Left ventricle myocardium inferior (tissue), 1 donor: ENCODE data around the gene INTS2. TPM values are rescaled to one million over a fixed set of nuclear protein-coding genes. Genes with fewer than 3 reads are reported as not detected.
"Not testable (repeated sequence)": the region's sequence is repeated elsewhere in the genome, so short reads cannot be mapped to it uniquely, and the experiment has no call there.

ENCODE experiments used
- DNase-seq: peaks from one replicate; pipeline ENCODE4 v3.0.0-alpha.2; 2020
- H3K27ac ChIP-seq: fragments of 200-600 bp; replicated peaks from 2 replicates; pipeline ENCODE4 v1.8.0; 2021
- H3K27me3 ChIP-seq: fragments of 200-600 bp; 2 replicates; pipeline ENCODE4 v1.8.0; 2021; ENCODE audit warnings: low read depth
- H3K36me3 ChIP-seq: fragments of 200-600 bp; 2 replicates; pipeline ENCODE4 v1.8.0; 2021
- H3K4me1 ChIP-seq: fragments of 200-600 bp; 2 replicates; pipeline ENCODE4 v1.8.0; 2021
- H3K4me3 ChIP-seq: fragments of 200-600 bp; 2 replicates; pipeline ENCODE4 v1.8.0; 2021; ENCODE audit warnings: mild to moderate bottlenecking, moderate library complexity
- H3K9me3 ChIP-seq: fragments of 200-600 bp; replicated peaks from 2 replicates; pipeline ENCODE4 v1.8.0; 2021
- intact Hi-C: fragments of 100-400 bp; cut with micrococcal nuclease; formaldehyde crosslinking; loops from one replicate; pipeline ENCODE4 v1.11.0; 2022
- total RNA-seq: library from RNA; stranded (reverse); fragmentation: NEBNext Ultra II Directional; extraction: Animal tissue kit (Norgen Biotek cat#: 25700); gene quantifications from one replicate; pipeline ENCODE4 v1.2.1, GENCODE V29; 2021
- TF ChIP-seq, protein P1 (sequence below): fragments of 200-600 bp; IDR thresholded peaks from 2 replicates; pipeline ENCODE4 v1.8.0; 2021; ENCODE audit warnings: antibody characterized with exemption, mild to moderate bottlenecking, borderline replicate concordance
- donor health status: DM: no; HTN: yes; CAD: no; lungs with severe emphysema.

INTS2 gene
- total RNA-seq, 1 donor from 2014 or later = 10.9 TPM

- H3K4me3 ChIP-seq = no peak overlapping the region
- H3K36me3 ChIP-seq = peaks cover 36% of the 10 kb centered on the region
- intact Hi-C loops = no loop called here
- no peaks in the 10 kb centered on the region for H3K4me1 ChIP-seq
- H3K27me3 ChIP-seq = no peaks in the 10 kb centered on the region
- no peak for DNase-seq
- H3K9me3 ChIP-seq = no peaks in the 10 kb centered on the region
- no peak overlapping the region for H3K27ac ChIP-seq
- TF ChIP-seq, protein P1, sequence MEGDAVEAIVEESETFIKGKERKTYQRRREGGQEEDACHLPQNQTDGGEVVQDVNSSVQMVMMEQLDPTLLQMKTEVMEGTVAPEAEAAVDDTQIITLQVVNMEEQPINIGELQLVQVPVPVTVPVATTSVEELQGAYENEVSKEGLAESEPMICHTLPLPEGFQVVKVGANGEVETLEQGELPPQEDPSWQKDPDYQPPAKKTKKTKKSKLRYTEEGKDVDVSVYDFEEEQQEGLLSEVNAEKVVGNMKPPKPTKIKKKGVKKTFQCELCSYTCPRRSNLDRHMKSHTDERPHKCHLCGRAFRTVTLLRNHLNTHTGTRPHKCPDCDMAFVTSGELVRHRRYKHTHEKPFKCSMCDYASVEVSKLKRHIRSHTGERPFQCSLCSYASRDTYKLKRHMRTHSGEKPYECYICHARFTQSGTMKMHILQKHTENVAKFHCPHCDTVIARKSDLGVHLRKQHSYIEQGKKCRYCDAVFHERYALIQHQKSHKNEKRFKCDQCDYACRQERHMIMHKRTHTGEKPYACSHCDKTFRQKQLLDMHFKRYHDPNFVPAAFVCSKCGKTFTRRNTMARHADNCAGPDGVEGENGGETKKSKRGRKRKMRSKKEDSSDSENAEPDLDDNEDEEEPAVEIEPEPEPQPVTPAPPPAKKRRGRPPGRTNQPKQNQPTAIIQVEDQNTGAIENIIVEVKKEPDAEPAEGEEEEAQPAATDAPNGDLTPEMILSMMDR = no peak
Measured at GRCh38 chr17:61943117-61943516, 15.3 kb upstream of the INTS2 start.

DNA sequence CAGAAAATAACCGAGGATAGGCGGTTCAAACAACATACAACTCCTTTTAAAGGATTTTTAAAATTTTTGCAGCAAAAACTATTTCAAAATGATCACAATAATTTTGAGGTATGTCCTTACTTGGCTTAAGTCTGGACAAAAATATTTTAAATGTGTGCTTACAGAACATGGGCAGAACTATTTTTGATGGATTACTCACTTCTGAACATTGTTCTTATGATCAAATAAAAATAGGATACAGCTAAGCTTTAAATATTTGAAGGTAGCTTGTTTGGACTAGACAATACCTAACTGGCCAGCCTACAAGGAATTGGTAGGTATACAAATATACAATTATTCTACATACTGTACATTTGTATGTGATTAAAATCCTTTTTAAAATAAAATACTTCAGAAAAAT, 14.3 kb upstream of the INTS2 start:
- Histone ChIP-seq H3K9me3 (no peaks in the 10 kb centered on the region), H3K4me1 (no peaks in the 10 kb centered on the region), H3K36me3 (peaks cover 25% of the 10 kb centered on the region), H3K27ac (no peak overlapping the region), H3K27me3 (no peaks in the 10 kb centered on the region), H3K4me3 (no peak overlapping the region)
- TF ChIP-seq, protein P1 = no peak
- no peak for DNase-seq
- intact Hi-C loops = no loop called here

DNA sequence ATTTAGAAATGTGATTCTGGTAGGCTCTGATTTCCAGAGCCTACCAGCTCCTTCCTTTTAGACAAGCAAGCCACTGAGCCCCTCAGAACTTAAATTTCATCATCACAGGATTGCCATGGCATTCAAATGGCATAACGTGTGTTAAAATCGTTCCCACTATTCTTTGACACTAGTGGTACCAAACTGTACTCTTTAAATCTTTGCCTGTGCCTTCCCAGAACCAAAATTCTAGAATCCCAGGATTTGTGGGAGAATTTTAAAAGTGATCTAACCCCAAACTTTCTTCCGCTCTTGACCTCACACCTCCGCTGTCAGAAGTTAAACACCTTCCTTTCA, 287 bp upstream of the INTS2 start:
- Histone ChIP-seq H3K4me3 (peak overlapping the region; percentile 92), H3K36me3 (peaks cover 22% of the 10 kb centered on the region), H3K4me1 (peaks cover 21% of the 10 kb centered on the region), H3K27ac (peak overlapping the region; percentile 88), H3K9me3 (no peaks in the 10 kb centered on the region), H3K27me3 (no peaks in the 10 kb centered on the region)
- TF ChIP-seq, protein P1 = no peak
- intact Hi-C loops = no loop called here
- no peak for DNase-seq

GRCh38 chr17:61926826-61927207, 965 bp downstream of the INTS2 start:
- Histone ChIP-seq H3K9me3 (no peaks in the 10 kb centered on the region), H3K4me1 (peaks cover 21% of the 10 kb centered on the region), H3K36me3 (peaks cover 31% of the 10 kb centered on the region), H3K4me3 (peak overlapping the region; percentile 92), H3K27me3 (no peaks in the 10 kb centered on the region), H3K27ac (peak overlapping the region; percentile 88)
- no peak for DNase-seq
- TF ChIP-seq, protein P1 = no peak
- intact Hi-C loops = no loop called here

DNA sequence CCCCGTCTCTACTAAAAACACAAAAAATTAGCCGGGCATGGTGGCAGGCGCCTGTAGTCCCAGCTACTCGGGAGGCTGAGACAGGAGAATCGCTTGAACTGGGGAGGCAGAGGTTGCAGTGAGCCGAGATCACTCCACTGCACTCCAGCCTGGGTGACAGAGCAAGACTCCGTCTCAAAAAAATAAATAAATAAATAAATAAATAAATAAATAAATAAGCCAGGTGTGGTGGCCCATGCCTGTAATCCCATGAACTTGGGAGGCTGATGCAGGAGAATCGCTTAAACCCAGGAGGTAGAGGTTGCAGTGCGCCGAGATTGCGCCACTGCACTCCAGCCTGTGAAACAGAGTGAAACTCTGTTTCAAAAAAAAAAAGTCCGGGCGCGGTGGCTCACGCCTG, 12.6 kb downstream of the INTS2 start:
- H3K27me3 ChIP-seq, H3K9me3 ChIP-seq, H3K4me3 ChIP-seq, DNase-seq, H3K4me1 ChIP-seq, H3K27ac ChIP-seq, intact Hi-C loops: not testable (repeated sequence)
- peaks cover 53% of the 10 kb centered on the region for H3K36me3 ChIP-seq

- H3K27ac ChIP-seq = no peak overlapping the region
- no peaks in the 10 kb centered on the region for H3K9me3 ChIP-seq
- H3K36me3 ChIP-seq = peaks cover 84% of the 10 kb centered on the region
- H3K4me3 ChIP-seq = no peak overlapping the region
- DNase-seq = no peak
- no peaks in the 10 kb centered on the region for H3K4me1 ChIP-seq
- intact Hi-C loops = no loop called here
- H3K27me3 ChIP-seq = no peaks in the 10 kb centered on the region
- TF ChIP-seq, protein P1 = no peak
Measured at GRCh38 chr17:61908292-61909037, 19.3 kb downstream of the INTS2 start.
